Activated CD8-positive, alpha-beta memory T cell treated with anti-CD3 and anti-CD28 coated beads, Interleukin-2, amount 50 U/mL, for 1 hour (primary cell): Measurements from ENCODE around the gene OR4C45.
"Not testable (repeated sequence)": the region's sequence is repeated elsewhere in the genome, so short reads cannot be mapped to it uniquely, and the experiment has no call there.

ENCODE experiments used
- DNase-seq: peaks from one replicate; pipeline ENCODE4 v3.0.0-alpha.2; 2020; ENCODE audit errors: extremely low read depth

Gene OR4C45

GRCh38 chr11:50032574-50032973 is at the start of gene OR4C45:
Gene OR4C45 (plus strand): TSS chr11:50032874.
- no peak for DNase-seq

GRCh38 chr11:49995565-49995964 is 37.1 kb upstream of the OR4C45 start:
- no peak for DNase-seq

GRCh38 chr11:50030193-50030592 is 2.5 kb upstream of the OR4C45 start:
- no peak for DNase-seq

- DNase-seq: not testable (repeated sequence)
Observed at GRCh38 chr11:50036239-50036638, 3.6 kb downstream of the OR4C45 start.

- DNase-seq: no peak
Observed at GRCh38 chr11:50037251-50037650, 4.6 kb downstream of the OR4C45 start.

- no peak for DNase-seq
Observed at GRCh38 chr11:50044647-50045046, 12.0 kb downstream of the OR4C45 start.

GRCh38 chr11:50063056-50063455 is 30.4 kb downstream of the OR4C45 start:
- not testable (repeated sequence) for DNase-seq

GRCh38 chr11:50070389-50070788 is 37.7 kb downstream of the OR4C45 start:
- no peak for DNase-seq

GRCh38 chr11:50071584-50072225 is 39.0 kb downstream of the OR4C45 start:
- no peak for DNase-seq

- no peak for DNase-seq
Observed at GRCh38 chr11:50072226-50073112, 39.8 kb downstream of the OR4C45 start.

GRCh38 chr11:50073113-50074105 is 40.7 kb downstream of the OR4C45 start:
- DNase-seq: no peak

- DNase-seq: no peak
Observed at GRCh38 chr11:50074161-50074560, 41.5 kb downstream of the OR4C45 start.

GRCh38 chr11:50075856-50076255 is 43.2 kb downstream of the OR4C45 start:
- DNase-seq: no peak

- no peak for DNase-seq
Observed at GRCh38 chr11:50077526-50077925, 44.9 kb downstream of the OR4C45 start.

GRCh38 chr11:50078001-50078400 is 45.3 kb downstream of the OR4C45 start:
- DNase-seq: no peak

GRCh38 chr11:50078946-50079345 is 46.3 kb downstream of the OR4C45 start:
- DNase-seq: not testable (repeated sequence)

GRCh38 chr11:50080256-50080655 is 47.6 kb downstream of the OR4C45 start:
- no peak for DNase-seq
